HG03159 (cell line): ENCODE measurements around the gene TMEM132A.

Experiments
- ATAC-seq: cut with Tn5 transposase; IDR thresholded peaks from one replicate; pipeline ENCODE4 v1.9.1; 2021; ENCODE audit warnings: mild to moderate bottlenecking, moderate library complexity; ENCODE audit not compliant: unreplicated experiment

The TMEM132A gene

DNA sequence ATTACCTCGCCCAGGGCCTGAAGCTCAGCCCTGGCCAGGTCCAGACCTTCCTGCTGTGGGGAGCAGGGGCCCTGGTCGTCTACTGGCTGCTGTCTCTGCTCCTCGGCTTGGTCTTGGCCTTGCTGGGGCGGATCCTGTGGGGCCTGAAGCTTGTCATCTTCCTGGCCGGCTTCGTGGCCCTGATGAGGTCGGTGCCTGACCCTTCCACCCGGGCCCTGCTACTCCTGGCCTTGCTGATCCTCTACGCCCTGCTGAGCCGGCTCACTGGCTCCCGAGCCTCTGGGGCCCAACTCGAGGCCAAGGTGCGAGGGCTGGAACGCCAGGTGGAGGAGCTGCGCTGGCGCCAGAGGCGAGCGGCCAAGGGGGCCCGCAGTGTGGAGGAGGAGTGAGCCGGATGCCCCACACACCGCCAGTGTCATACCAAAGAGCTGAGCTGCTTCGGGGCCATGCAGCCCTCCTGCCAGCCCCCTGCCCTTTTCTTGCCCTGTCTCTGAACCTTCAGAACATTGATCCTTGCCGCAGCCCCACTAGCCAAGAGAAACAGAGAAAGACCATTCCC, 2.4 kb upstream of the TMEM132A start:
- no peak for ATAC-seq

DNA sequence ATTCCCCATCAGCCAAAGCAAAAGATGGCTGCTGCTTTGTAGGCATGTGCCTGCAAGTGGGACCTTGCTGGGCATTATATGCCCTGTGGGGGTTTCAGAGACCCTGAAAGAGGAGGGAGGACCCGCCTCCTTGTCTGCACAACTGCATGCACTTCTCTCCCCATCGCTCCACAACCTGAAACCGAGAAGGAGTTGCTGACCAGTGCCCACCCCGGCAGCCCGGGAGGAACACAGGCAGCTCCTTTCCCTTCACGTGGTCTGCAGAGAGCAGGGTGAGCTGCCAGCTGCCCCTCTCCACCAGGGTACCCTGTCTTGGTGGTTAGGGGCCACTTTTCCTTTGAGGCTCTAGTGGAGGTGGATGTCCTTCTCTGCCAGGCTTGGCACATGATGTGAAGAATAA, 1.4 kb upstream of the TMEM132A start:
- no peak for ATAC-seq

GRCh38 chr11:60923326-60923725, 934 bp upstream of the TMEM132A start:
- no peak for ATAC-seq

GRCh38 chr11:60923800-60924109, 505 bp upstream of the TMEM132A start:
- no peak for ATAC-seq

DNA sequence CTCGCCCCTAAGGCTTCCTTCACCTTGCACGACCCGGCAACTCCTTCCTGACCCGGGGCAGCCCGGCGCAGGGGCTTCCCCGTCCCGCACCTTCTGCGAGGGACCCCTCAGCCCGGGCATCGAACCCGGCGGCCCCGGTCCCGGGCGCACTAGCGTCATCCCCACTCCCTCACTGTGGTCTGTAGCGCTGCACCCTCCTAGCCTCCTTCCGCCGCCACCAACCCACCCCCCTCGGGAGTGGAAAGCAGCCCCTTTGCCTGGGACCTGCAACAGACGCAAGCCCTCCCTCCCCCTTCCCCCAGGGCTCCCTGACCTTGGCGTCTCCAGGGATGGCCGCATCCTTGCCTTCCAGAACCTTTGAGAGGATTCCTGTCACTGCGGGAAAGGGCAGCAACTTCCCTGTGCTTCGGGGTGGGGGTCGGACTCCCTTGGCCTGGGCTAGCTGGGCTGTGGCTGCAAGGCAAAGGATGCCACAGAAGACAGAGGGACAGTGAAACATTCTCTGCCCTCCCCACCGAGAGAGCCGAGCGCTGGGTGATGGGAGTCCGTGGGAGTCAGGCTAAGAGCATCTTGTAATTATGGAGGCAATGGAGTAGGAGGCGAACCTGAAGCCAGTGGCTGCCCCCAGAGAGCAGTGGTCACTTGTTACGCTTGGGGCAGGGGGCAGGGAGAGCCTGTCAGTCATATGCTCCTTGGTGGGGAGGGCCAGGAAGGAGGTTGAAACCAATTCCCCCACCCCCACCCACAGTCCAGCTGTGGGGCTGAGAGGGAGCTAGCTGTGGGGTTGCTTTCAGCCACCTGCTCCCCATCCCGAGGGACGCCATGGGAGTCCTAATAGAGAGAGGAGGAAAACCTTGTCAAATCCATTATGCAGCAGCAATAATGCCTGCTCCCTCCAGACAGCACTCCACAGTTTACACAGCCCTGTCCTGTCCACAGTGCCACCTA, 920 bp downstream of the TMEM132A start:
- ATAC-seq, result no peak

DNA sequence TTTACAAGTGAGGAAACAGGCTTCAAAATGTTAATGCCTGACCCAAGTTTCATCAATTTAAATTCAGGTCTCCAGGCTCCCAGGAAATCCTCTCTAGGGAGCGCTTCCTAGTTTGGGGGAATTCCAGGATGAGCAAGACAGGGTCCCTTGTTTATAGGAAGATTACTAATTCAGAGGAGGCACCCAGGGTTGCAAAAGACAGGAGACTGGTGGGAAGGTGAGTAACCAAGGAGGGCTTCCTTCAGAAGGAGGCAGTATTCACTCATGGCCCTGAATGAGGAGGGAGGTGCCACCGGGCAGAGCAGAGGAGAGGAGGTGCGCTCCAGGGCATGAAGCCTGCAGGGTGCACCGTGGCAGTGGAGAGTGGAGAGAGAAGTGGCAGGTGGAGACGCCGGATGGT, 1.6 kb downstream of the TMEM132A start:
- no peak for ATAC-seq

- ATAC-seq, result no peak
These were observed 2.2 kb downstream of the TMEM132A start for GRCh38 chr11:60926500-60926899.

DNA sequence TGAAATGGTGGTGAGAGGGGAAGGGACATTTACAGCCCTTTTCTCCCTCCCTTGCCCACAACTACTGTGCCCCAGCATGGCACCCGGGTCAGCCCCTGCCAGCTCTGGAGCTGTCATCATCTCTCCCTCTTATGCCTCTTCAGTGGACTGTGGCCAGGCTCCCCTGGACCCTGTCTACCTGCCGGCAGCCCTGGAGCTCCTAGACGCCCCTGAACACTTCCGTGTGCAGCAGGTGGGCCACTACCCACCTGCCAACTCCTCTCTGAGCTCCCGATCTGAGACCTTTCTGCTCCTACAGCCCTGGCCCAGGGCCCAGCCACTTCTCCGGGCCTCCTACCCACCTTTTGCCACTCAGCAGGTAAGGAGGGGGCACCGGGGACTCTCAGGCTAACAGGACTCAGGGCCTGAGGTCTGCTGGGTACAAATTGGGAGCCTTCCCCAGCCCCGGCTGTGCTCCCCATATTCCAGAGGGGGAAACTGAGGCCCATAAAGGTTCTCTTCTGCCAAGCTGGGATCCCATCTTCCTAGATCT, 2.9 kb downstream of the TMEM132A start:
- no peak for ATAC-seq

- no peak for ATAC-seq
These were observed 3.3 kb downstream of the TMEM132A start for GRCh38 chr11:60927600-60927999.

DNA sequence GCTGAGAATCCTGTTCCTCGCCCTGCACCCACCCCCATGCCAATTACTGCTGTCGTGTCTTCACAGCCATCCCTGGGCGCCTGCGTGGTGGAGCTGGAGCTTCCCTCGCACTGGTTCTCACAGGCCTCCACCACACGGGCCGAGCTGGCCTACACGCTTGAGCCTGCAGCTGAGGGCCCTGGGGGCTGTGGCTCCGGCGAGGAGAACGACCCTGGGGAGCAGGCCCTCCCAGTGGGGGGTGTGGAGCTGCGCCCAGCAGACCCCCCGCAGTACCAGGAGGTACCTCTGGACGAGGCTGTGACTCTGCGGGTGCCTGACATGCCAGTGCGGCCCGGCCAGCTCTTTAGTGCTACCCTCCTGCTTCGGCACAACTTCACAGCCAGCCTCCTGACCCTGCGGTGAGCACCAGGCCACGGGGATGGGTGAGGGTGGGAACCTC, 4.3 kb downstream of the TMEM132A start:
- no peak for ATAC-seq

GRCh38 chr11:60929764-60930163, 5.5 kb downstream of the TMEM132A start:
- no peak for ATAC-seq

DNA sequence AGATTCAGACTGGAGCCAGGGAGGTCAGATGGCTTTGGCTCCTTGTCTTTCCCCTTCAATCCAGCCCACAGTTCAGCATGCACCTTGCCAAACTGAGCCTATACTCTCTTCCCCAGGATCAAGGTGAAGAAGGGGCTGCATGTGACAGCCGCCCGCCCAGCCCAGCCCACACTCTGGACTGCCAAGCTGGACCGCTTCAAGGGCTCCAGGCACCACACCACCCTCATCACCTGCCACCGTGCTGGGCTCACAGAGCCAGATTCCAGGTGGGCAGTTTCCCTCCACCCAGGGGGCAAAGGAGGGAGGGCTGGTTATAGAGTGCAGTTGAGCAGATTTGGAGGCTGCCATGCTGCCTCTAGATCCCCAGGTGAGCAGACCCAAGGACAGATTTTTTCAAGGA, 6.1 kb downstream of the TMEM132A start:
- ATAC-seq, result no peak

- no peak for ATAC-seq
These were observed 7.7 kb downstream of the TMEM132A start for GRCh38 chr11:60931917-60932316.

GRCh38 chr11:60932605-60933356, 8.5 kb downstream of the TMEM132A start:
- no peak for ATAC-seq

GRCh38 chr11:60933416-60934123, 9.3 kb downstream of the TMEM132A start:
- ATAC-seq, result no peak

GRCh38 chr11:60934124-60934789, 10.0 kb downstream of the TMEM132A start:
- ATAC-seq, result no peak

DNA sequence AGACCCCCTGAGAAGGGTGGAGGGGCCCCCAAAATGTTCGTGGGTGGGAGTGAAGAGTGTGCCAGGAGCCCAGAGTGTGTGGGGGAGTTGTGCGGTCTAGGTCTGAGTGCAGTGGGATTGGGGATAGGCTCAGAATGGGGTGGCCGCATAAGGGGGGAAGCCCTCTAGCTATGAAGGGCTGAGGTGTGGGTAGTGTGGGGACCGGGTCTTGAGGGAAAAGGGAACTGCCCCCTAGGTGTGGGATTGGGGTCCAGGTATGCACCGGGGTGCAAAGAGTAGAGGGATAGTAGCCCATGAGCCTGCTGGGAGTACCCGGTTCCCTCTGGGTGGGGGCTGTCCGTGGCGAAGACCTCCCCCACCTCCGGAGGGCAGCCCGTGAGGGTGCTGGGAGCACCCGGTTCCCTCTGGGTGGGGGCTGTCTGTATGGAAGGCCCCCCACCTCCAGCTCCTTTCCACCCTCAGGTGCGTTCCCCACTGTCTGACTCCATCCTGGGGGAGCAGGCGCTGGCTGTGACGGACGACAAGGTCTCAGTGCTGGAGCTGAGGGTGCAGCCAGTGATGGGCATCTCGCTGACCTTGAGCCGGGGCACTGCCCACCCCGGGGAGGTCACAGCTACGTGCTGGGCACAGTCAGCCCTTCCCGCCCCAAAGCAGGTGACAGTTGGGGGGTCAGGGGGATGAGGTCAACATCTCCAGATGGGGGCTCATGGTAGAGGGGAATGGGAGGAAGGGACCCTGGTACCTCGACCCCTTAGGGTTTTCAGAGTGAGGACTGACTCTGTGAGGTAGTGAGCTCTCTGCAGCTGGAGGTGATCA, 10.7 kb downstream of the TMEM132A start:
- ATAC-seq, result no peak

DNA sequence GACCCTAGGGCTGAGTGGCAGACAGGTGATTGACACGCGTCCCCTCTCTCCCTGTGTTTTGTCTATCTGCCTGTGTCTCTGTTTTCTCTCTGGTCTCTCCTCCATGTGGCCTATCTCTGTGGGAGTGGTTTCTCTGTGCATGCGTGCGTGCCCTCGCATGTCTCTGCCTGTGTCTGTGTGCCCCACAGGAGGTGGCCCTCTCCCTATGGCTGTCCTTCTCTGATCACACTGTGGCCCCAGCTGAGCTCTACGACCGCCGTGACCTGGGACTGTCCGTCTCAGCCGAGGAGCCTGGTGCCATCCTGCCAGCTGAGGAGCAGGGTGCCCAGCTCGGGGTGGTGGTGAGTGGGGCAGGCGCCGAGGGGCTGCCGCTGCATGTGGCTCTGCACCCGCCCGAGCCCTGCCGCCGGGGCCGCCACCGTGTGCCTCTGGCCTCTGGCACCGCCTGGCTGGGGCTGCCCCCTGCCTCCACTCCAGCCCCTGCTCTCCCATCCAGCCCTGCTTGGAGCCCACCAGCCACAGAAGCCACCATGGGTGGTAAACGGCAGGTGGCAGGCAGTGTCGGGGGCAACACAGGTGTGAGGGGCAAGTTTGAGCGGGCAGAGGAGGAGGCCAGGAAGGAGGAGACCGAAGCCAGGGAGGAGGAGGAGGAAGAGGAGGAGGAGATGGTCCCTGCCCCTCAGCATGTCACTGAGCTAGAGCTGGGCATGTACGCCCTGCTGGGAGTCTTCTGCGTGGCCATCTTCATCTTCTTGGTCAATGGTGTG, 11.6 kb downstream of the TMEM132A start:
- ATAC-seq, result no peak
